Adipocyte (in vitro differentiated cells): Measurements from ENCODE around the gene SAPCD2.

ENCODE experiments used
- DNase-seq: peaks from one replicate; pipeline ENCODE4 v3.0.0-alpha.2; 2015; ENCODE audit warnings: low read depth
- H3K27me3 ChIP-seq: replicated peaks from 2 replicates; pipeline ENCODE4 v1.7.0; 2013; ENCODE audit warnings: mild to moderate bottlenecking, low read length, moderate library complexity; ENCODE audit not compliant: control insufficient read depth, insufficient read depth
- H3K36me3 ChIP-seq: 2 replicates; pipeline ENCODE4 v1.7.0; 2013; ENCODE audit warnings: low read length, mild to moderate bottlenecking, moderate library complexity; ENCODE audit not compliant: control insufficient read depth, insufficient read depth, severe bottlenecking
- H3K4me1 ChIP-seq: 2 replicates; pipeline ENCODE4 v1.7.0; 2013; ENCODE audit warnings: mild to moderate bottlenecking, low read length, moderate library complexity; ENCODE audit not compliant: control insufficient read depth, insufficient read depth
- H3K4me3 ChIP-seq: 2 replicates; pipeline ENCODE4 v1.7.0; 2013; ENCODE audit warnings: mild to moderate bottlenecking, low read length, moderate library complexity
- H3K9ac ChIP-seq: 2 replicates; pipeline ENCODE4 v1.7.0; 2013; ENCODE audit warnings: mild to moderate bottlenecking, low read length, moderate library complexity
- H3K9me3 ChIP-seq: 2 replicates; pipeline ENCODE4 v1.7.0; 2013; ENCODE audit warnings: mild to moderate bottlenecking, low read length, moderate library complexity; ENCODE audit not compliant: control insufficient read depth

The SAPCD2 gene

DNA sequence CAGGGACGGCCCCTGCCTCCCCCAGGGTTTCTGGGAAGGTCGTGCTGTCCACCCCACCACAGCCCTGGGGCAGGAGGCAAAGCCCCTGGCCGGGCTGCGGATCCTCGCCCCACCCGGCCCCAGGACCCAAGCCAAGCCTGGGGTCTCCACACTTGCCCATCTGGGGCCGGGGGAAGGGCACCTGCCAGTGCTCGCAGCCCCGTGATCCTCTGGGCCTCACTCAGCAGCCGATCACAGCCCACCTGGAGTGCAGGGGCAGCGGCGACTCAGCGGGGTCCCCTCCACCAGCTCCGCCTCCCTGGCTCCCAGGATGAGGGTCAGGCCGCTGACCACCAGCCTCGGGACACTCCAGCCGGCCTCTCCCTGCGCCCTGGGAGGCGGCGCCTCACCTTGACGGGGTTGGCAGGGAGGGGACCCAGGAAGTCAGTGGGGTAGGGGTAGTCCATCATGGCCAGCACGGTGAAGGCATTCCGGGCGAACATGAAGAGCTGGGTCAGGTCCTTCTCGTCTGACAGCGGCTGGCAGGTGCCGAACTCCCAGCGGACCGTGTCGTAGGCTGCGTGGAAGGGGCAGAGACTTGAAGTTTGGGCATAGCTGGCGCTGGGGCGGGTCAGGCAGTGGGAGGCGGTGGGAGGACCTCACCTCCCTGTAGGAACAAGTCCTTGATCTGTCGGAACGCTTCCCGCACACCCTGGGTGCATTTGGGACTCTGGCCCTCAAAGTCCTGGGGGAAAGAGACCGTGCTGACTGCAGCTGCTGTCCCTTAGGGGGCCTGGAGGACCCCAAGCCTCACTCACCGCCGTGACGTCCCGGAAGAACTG lies 42.4 kb upstream of the SAPCD2 start:
- Histone ChIP-seq H3K27me3 (no peaks in the 10 kb centered on the region), H3K36me3 (peaks cover 25% of the 10 kb centered on the region), H3K4me1 (peaks cover 8% of the 10 kb centered on the region), H3K9me3 (no peaks in the 10 kb centered on the region), H3K9ac (no peak overlapping the region), H3K4me3 (no peak overlapping the region)
- DNase-seq: no peak

GRCh38 chr9:137111788-137112563 lies 41.6 kb upstream of the SAPCD2 start:
- DNase-seq: no peak
- Histone ChIP-seq H3K27me3 (no peaks in the 10 kb centered on the region), H3K4me3 (no peak overlapping the region), H3K36me3 (peaks cover 31% of the 10 kb centered on the region), H3K9me3 (no peaks in the 10 kb centered on the region), H3K4me1 (peaks cover 4% of the 10 kb centered on the region), H3K9ac (no peak overlapping the region)

- H3K9me3 ChIP-seq: no peaks in the 10 kb centered on the region
- no peak overlapping the region for H3K4me3 ChIP-seq
- H3K9ac ChIP-seq: no peak overlapping the region
- no peak for DNase-seq
- H3K36me3 ChIP-seq: peaks cover 38% of the 10 kb centered on the region
- no peaks in the 10 kb centered on the region for H3K4me1 ChIP-seq
- no peaks in the 10 kb centered on the region for H3K27me3 ChIP-seq
Measured at GRCh38 chr9:137110911-137111787, 40.8 kb upstream of the SAPCD2 start.

- Histone ChIP-seq H3K4me3 (no peak overlapping the region), H3K4me1 (no peaks in the 10 kb centered on the region)
Measured at GRCh38 chr9:137110147-137110910, 40.0 kb upstream of the SAPCD2 start.

DNA sequence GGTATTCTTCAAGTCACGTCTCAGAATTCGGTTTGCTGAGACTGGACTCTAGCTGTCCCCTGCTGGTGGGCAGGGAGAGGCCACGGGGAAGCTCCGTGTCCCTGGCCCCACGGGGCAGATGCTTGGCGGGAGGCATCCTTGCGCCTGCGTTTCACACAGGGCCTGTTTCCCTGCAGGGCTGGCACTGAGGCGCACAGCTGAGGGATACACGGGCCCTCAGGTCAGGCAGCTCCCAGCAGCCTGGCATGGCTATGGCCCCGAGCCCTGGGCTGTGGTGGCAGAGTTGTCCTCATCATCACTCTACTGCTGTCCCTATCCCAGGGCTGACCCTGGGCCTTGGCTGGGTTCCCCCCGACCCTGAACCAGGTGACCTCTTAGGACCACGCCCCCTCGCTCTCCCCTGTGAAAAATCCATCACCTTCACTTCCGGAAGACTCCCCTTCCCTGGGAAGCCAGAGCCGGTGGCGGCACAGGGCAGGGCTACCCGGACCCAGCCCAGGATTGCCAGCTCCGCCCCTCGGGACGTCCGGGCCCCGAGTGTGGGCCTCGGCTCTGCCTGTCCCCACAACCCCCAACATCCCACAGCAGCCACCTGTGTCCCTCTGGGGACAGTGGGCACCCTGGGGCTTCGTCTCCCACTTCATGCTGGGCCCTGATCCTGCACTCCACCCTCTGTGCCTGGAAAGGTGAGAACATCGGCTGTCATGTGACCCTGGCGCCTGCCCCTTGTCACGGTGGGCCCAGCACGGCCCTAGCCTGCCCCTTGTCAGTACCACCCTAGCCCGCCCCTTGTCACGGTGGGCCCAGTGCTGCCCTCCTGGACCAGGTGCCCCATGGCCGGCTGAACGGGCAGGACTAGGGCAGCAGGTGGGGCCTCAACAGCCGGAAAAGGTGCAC lies 39.1 kb upstream of the SAPCD2 start:
- Histone ChIP-seq H3K9ac (no peak overlapping the region), H3K4me3 (no peak overlapping the region), H3K9me3 (no peaks in the 10 kb centered on the region), H3K36me3 (peaks cover 50% of the 10 kb centered on the region), H3K27me3 (no peaks in the 10 kb centered on the region), H3K4me1 (no peaks in the 10 kb centered on the region)
- DNase-seq: no peak

More at GRCh38 chr9:137110147-137110910, 40.0 kb upstream of the SAPCD2 start:
- Histone ChIP-seq H3K27me3 (no peaks in the 10 kb centered on the region), H3K9ac (no peak overlapping the region), H3K9me3 (no peaks in the 10 kb centered on the region), H3K36me3 (peaks cover 45% of the 10 kb centered on the region)
- no peak for DNase-seq

DNA sequence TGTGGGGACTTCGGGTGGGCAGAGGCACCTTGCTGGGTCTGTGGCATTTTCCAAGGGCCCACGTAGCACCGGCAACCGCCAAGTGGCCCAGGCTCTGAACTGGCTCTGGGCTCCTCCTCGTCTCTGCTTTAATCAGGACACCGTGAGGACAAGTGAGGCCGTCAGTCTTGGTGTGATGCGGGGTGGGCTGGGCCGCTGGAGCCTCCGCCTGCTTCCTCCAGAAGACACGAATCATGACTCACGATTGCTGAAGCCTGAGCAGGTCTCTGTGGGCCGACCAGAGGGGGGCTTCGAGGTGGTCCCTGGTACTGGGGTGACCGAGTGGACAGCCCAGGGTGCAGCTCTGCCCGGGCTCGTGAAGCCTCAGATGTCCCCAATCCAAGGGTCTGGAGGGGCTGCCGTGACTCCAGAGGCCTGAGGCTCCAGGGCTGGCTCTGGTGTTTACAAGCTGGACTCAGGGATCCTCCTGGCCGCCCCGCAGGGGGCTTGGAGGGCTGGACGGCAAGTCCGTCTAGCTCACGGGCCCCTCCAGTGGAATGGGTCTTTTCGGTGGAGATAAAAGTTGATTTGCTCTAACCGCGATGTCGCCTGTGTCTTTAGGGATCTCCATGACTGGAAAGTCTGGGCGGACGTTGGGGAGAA lies 38.4 kb upstream of the SAPCD2 start:
- Histone ChIP-seq H3K9me3 (no peaks in the 10 kb centered on the region), H3K9ac (no peak overlapping the region), H3K36me3 (peaks cover 58% of the 10 kb centered on the region), H3K27me3 (no peaks in the 10 kb centered on the region), H3K4me3 (no peak overlapping the region), H3K4me1 (no peaks in the 10 kb centered on the region)
- no peak for DNase-seq

- Histone ChIP-seq H3K4me3 (no peak overlapping the region), H3K36me3 (peaks cover 65% of the 10 kb centered on the region), H3K9me3 (no peaks in the 10 kb centered on the region)
Measured at GRCh38 chr9:137107982-137108381, 37.6 kb upstream of the SAPCD2 start.

GRCh38 chr9:137107312-137107921 lies 37.1 kb upstream of the SAPCD2 start:
- Histone ChIP-seq H3K36me3 (peaks cover 71% of the 10 kb centered on the region), H3K9ac (no peak overlapping the region), H3K4me3 (no peak overlapping the region), H3K4me1 (no peaks in the 10 kb centered on the region), H3K9me3 (no peaks in the 10 kb centered on the region), H3K27me3 (no peaks in the 10 kb centered on the region)
- DNase-seq: no peak

More at GRCh38 chr9:137107982-137108381, 37.6 kb upstream of the SAPCD2 start:
- no peak overlapping the region for H3K9ac ChIP-seq
- no peak for DNase-seq
- H3K4me1 ChIP-seq: no peaks in the 10 kb centered on the region
- no peaks in the 10 kb centered on the region for H3K27me3 ChIP-seq

DNA sequence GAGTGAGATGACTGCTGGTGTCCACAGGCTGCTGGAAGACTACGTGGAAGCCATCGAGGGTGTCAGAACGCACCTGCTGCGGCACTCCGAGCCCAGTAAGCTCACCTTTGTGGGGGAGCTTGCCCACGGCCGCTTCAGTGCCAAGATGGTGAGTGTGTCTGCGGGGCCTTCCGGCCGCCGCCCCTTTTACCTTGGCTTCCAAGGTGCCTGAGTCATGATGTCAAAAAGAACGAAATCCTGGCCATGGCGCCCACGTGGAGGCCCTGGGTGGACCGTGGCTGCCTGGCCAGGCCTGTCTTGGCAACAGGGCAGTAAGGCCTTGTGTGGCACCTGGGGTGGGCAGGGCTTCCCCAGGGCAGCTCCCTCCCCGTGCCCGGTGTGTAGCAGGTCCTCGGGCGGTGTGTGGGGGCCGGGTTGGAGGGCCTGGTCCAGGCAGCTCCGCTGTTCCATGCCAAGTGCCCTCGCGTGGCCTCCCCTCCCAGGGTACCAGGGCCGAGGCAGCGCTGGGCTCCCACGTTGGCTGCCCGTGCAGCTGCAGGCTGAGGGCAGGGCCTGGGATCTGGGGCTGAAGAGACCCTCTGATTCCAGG lies 36.4 kb upstream of the SAPCD2 start:
- no peaks in the 10 kb centered on the region for H3K9me3 ChIP-seq

More for the DNA sequence above, 36.4 kb upstream of the SAPCD2 start:
- H3K4me3 ChIP-seq: no peak overlapping the region
- H3K4me1 ChIP-seq: no peaks in the 10 kb centered on the region
- no peaks in the 10 kb centered on the region for H3K27me3 ChIP-seq
- peaks cover 77% of the 10 kb centered on the region for H3K36me3 ChIP-seq
- DNase-seq: no peak
- no peak overlapping the region for H3K9ac ChIP-seq
